NCI-H1694 (cell line): ENCODE measurements around the gene WASF2.
"Not testable (repeated sequence)": the region's sequence is repeated elsewhere in the genome, so short reads cannot be mapped to it uniquely, and the experiment has no call there.

Experiments
- DNase-seq: peaks from one replicate; lab custom pipeline; 2025; lab: John Stamatoyannopoulos, UW

Gene WASF2

DNA sequence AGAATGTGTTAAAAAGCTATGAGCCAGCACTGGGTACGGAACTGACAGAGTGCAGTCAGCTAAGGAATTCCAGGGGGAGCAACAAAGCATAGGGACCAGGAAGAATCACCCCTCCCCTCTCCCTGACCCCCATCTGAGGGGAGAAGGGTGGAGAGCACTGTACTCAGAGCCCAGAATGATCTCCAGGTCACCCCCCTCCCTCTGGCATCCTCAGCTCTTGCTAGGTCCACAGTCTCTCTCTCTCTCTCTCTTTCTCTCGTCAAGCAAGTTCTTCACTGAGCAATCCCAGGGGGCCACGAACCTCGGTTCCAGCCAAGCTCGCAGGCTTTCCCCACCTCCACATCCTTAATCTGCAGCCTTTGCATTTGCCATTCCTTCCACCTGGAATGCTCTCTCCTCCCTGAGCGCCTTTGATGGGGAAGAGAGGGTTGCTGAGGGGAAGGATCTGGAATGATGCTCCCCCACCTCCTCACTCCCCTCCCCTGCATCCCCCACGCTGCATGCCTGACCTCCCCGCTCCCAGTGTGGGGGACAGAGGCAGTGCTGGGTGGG, 6.7 kb upstream of the WASF2 start:
- no peak for DNase-seq

DNA sequence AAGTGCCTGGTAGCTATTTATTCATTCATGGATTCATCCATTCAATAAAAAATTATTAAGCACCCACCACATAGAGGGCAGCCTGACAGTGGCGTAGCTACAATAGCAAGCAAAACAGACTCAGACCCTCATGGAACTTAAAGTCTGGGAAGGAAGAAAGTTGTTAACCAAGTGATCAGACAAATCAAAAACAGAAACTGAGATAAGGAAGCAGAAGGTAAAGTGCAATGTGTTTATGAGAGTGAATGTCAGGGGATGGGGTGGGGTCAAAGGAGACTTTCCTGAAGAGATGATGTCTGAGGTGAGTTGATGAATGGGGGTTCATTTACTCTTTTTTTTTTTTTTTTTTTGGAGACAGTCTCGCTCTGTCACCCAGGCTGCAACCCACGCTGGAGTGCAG, 2.8 kb upstream of the WASF2 start:
- DNase-seq = no peak

DNA sequence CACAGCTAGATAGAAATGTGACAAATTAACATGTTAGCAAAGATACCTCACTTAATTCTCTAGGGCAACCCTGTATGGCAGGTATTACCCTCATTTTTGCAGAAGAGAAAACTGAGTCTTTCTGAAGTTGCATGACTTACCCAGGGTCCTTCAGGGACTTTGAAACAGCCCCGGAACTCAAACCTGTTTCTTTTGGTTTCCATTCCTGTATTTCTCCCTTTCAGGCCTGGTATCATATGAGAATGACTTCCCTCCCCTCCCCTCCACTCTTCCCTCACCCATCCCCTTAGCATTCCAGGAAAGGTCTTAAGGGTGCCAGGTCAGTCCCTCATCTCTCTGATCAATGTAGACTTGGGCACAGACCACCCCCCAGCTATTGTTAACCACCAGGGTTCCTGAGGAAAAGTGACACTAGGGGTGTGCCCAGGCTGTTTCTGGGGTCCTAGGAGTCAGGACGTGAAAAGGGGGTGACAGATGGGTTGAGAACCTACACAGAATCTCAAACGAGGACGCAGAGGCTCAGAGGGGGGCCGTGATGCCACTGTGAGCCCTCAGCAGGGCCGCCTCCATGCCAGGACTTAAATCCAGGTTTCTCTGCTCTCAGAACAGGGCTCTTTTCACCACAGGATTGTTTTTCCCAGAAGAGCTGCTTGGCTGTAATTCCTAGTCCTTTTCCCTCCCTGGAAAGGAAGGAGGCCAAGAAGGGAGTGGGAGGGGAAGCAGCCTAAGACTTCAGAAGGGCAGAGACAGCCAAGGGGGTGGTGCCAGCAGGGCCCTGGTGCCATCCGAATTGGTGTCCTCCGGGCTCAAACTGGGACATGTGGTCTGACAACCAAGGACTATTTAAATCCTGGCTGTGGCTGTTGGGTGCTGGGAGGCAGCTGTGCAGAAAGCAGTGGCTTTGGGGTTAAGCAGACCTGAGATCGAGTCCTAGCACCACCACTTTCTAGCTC, 2.1 kb upstream of the WASF2 start:
- DNase-seq = no peak

DNA sequence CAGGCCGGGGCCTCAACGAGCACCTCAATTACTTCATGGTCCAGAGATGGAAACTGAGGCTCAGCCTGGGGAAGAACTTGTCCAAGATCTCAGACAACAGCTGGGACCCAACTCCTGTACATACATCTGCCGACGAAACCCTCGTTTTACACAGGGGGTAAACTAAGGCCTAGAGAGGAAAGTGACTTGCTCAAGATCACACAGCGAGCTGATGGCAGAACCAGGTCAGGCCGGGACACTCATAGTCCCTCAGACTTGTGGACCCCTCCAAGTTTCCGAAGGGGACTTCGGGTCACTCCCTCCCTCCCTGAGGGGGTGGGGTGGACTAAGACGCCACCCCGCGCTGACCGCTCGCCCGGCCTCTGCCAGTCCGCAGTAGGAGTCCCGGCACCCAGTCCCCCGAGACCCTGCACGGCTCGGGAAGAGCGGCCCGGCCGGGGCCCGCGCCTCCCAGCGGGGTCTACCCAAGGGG, 430 bp downstream of the WASF2 start:
- DNase-seq = no peak

DNA sequence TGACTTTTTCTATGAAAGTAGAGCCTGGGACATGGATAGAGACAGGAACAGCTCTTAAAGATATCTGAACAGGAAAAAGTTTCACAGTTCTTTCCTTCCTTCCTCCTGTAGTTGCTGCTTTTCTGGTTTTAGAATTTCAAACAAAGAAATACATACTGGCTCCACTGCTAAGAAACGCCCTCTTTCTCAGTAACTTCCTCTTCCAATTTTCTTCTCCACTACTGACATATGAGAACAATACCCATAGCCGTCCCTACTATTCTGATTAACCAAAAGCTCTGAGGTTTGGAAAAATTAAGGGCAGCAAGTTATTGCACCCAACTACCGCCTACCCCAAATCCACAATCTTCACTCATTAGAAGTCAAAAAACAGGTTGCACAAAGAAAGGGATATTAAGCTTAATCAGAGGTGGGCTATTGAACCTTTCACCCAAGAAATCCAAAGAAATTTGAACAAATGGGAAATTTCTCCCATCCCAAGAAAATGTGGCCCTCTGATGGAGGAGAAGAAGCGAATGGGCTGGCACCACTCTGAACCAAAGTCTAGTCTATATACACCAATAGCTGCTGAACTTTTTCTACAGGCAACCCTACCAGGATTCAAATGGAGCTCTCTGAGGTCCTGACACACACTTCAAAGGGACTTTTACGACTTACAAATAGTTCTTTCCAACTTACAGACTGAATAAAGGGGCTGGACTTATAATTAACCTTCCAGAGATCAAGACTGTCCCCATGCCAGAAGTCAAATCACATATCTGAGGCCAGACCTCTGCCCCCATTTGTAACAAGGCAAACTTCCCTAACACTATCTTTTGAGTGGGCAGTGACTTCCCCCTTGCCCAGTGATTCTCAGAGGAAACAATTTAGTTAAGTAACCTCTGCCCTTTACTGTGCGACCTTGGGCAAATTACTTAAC, 1.7 kb downstream of the WASF2 start:
- DNase-seq = no peak

DNA sequence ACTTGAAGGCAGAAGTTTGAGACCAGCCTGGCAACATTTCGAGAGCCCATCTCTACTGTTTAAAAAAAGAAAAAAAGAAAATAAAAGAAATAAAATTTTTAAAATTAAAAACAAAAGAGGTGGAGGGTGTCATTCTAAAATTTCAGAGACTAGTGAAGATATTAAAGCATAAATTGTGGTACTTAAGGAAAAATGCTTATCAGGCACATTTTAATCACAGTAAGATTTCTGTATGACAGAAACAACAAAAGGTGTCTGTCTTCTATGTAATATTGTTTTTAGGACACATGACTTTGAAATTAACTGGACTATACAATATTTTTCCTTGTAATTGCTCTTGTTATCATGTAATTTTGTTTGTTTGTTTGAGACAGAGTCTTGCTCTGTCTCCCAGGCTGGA, 4.6 kb downstream of the WASF2 start:
- DNase-seq = no peak

DNA sequence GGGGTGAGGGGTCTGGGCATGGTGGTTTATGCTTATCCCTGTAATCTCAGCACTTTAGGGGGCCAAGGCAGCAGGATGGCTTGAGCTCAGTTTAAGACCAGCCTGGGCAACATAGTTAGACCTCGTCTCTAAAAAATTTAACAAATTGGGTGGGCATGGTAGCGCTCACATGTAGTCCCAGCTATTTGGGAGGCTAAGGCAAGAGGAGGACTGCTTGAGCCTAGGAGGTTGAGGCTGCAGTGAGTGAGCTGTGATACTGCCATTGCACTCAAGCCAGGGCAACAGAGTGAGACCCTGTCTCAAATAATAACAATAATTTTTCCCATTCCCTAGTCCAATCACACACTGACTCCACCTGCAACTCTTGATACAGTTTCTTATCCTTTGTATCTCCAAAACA, 6.3 kb downstream of the WASF2 start:
- no peak for DNase-seq

DNA sequence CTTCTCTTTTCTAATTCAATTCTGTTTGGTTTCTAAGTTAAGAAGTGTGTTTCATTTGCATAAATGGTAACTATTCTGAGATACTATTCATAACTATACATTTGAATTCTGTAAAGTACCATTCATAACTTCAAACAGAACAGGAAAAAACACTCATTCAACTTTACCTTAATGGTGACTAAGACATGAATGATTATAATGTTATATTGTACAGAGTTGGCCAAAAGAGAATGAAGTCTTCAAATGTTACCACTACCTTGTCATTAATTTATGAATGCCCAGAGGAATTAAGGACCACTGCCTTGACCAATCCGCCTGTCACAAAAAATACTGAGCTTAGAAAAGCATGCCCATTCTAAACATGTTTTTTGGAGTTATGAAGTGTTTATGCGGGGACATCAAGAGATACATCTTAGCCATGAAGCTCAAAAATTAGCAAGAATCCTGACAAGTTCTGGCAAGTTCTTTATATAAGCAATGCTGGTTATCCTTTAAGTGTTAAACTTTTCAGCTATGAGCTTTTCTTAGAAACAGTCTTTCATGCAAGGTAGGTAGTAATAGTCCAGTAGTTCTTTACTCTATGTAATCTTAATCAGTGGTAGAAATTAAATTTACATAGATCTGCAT, 7.9 kb downstream of the WASF2 start:
- no peak for DNase-seq

DNA sequence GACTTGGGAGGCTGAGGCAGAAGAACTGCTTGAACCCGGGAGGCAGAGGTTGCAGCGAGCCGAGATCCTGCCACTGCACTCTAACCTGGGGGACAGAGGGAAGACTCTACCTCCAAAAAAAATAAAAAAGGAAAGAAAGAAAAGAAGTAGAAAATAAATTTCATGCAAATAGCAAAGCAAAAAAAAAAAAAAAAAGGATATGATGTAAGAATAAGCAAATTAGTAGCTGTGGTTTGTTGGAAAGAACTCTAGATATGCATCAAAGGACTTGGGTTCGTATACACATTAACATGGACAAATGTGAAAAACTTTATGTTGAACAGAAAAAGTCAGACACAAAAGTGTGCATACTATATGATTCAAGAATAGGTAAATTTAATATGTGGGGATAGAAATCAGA, 11.9 kb downstream of the WASF2 start:
- no peak for DNase-seq

DNA sequence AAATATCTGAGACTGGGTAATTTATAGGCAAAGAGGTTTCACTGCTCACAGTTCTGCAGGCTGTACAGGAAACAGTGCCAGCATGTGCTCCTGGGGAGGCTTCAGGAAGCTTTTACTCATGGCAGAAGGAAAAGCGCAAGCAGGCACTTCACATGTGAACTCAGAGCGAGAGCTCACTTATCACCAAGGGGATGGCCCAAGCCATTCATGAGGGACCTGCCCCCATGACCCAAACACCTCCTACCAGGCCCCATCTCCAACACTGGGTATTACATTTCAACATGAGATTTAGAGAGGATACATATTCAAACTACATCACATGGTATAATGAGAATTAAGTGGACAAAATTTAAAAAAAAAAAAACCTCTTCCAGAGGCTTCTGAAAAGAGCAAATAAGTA, 13.7 kb downstream of the WASF2 start:
- DNase-seq = no peak

DNA sequence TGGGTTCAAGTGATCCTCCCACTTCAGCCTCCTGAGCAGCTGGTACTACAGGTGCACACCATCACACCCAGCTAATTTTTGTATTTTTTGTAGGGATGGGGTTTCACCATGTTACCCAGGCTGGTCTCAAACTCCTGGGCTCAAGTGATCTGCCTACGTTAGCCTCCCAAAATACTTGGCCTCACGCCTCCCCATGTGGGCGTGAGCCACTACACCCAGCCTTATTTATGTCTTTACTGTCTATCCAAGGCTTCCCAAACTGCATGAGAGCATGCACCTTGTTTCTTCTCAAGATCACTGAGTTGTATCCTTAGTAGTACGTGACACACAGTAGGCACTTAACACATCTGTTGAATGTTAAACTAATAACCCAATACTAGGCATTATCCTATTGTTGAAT, 14.2 kb downstream of the WASF2 start:
- DNase-seq = no peak

DNA sequence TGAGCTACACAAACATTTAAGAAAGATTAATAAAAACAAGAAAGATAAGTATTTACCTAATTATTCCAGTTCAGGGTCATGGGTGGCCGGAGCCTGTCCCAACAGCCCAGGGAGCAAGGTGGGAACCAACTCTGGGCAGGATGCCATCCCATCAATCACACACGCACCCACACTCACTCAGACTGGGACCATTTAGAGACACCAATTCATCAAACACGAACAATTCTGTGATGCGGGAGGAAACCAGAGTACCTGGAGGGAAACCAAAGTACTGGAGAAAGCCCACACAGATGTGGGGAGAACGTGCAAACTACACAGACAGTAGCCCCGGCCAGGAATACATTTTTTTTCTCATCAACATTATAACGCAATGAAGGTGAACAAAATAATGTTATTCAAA, 16.2 kb downstream of the WASF2 start:
- no peak for DNase-seq

DNA sequence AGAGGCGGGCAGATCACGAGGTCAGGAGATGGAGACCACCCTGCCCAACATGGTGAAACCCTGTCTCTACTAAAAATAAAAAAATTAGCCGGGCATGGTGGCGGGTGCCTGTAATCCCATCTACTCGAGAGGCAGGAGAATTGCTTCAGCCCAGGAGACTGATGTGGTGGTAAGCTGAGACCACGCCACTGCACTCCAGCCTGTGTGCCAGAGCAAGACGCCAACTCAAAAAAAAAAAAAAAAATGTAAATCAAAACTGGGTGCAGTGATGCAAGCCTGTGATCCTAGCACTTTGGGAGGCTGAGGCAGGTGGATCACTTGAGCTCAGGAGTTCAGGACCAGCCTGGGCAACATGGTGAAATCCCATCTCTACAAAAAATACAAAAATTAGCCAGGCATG, 17.9 kb downstream of the WASF2 start:
- DNase-seq = not testable (repeated sequence)

DNA sequence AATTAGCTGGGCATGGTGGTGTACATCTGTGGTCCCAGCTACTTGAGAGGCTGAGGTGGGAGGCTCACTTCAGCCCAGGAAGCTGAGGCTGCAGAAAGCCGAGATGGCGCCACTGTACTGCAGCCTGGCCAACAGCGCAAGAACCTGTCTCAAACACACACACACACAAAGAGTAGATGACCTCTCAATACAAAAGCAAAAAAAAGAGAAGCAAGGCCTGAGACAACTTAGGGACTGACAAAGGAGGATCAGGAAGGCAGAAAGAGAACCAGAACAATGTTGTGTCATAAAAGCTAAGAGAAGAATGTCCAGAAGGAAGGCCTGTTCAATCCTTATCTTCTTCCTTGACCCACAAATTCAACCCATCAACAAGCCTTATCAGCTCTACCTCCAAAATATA, 18.5 kb downstream of the WASF2 start:
- DNase-seq = no peak

DNA sequence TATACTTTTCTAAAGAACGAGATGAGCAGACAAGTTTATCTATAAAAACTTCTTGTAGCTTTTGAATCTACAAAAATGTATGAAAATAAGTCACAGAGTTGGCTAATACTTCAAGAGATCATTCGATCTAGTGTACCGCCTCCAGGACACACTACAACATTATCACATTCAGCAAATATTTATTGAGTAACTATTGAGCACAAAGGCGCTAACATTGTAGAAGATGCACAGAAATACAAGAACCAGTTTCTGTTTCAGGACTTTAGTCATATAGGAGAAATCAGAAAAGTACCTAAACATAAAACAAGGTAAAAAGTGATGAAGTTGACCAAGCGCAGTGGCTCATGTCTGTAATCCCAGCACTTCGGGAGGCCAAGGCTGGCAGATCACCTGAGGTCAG, 20.6 kb downstream of the WASF2 start:
- DNase-seq = no peak

DNA sequence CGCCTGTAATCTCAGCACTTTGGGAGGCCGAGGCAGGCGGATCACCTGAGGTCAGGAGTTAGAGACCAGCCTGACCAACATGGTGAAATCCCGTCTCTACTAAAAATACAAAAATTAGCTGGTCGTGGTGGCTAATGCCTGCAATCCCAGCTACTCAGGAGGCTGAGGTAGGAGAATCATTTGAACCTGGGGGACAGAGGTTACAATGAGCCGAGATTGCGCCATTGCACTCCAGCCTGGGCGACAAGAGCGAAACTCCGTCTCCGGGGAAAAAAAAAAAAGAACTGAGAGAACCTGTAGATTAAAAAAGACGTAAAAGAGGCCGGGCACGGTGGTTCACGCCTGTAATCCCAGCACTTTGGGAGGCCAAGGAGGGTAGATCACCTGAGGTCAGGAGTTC, 21.6 kb downstream of the WASF2 start:
- DNase-seq = not testable (repeated sequence)

DNA sequence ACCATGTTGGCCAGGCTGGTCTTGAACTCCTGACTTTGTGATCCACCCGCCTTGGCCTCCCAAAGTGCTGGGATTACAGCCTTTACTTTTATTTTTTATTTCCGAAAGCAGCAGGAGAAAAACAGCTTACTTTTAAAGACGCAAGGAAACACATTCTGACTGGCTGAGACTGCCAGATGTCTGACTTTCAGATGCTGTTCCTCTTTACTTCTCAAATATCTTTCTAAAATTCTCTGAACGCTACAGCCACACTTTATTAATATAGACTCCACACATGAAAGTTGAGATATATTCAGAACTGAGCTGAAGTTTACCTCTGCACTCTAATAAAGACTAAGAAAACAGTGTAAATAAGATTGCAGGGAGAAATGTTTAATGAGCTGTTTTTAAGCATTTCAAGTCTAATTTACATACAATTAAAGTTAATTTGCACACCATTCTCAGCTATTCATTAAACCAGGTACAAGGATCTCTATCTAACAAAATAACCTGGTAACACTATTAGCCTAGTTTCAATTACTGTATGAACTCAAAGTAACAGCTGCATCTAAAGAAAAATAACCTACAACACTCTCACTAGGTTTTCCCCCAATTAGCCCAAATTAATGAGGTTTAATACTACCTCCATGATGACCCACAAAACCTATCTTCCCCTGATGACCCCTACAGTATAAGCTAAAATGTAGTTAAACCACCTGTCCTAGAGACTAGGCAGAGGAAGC, 24.9 kb downstream of the WASF2 start:
- DNase-seq = no peak

DNA sequence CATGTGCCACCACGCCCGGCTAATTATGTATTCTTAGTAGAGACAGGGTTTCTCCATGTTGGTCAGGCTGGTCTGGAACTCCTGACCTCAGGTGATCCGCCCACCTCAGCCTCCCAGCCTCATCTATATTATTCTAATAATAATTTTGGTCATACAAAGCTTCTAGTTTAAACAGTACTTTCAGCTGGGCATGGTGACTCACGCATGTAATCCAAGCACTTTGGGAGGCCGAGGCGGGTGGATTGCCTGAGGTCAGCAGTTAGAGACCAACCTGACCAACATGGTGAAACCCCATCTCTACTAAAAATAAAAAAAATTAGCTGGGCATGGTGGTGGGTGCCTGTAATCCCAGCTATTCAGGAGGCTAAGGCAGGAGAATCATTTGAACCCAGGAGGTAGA, 26.1 kb downstream of the WASF2 start:
- not testable (repeated sequence) for DNase-seq

DNA sequence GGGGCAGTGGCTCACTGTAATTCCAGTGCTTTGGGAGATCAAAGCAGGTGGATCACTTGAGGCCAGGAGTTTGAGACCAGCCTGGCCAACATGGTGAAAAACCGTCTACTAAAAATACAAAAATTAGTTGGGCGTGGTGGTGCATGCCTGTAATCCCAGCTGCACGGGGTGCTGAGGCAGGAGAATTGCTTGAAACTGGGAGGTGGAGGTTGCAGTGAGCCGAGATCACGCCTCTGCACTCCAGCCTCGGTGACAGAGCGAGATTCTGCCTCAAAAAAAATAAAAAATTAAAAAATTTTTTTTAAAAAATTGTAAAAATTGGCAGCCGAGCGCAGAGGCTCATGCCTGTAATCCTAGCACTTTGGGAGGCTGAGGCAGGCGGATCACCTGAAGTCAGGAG, 31.4 kb downstream of the WASF2 start:
- DNase-seq = not testable (repeated sequence)

DNA sequence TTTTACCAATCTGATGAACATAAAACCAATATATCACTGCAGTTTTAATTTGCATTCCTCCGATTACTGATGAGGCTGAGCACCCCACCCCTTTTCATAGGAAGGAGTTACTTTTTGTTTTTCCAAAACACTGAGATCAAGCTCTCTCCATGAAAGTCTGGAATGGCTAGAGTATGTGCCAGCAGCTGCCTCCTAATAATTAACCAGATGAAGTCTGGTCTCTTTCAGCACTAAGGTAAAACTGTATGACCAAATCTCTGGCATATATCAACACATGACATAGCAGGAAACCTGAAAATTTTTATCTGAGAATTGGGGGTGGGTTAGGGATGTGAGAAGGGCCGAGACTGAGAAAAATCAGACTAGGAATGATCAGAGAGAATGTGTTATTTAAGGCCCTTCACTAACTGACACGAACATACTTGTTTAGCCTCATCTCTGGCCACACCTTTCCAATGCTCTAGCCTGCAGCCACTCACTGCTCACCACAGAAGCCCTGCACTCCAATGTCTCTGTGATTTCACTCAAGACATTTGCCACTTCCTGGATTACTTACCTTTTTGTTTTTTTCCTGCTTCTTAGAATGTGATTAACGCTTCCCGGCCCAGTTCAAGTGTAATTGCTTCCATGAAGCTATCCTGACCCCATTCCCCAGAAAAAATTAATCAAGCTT, 34.7 kb downstream of the WASF2 start:
- DNase-seq = no peak

DNA sequence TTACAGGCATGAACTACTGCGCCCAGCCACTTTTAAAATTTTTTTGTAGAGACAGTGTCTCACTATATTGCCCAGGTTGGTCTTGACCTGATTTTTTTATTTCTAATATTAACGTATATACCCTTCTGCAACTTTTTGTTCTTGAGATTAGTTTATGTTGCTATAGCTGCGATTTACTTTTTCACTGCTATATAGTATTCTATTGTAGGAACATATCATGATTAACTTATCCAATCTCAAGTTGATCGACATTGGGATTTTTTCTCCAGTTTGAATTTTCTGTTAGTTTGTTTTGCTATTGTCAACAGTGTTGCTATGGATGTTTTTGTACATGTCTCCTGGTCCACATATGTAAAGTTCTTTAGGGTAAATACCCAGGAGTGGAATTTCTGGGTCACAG, 35.4 kb downstream of the WASF2 start:
- no peak for DNase-seq
